H1 (cell line): Measurements from ENCODE around the gene SBF1. TPM values are rescaled to one million over a fixed set of nuclear protein-coding genes. Genes with fewer than 3 reads are reported as not detected.

Source experiments
- CREB1 ChIP-seq: IDR thresholded peaks from 2 replicates; pipeline ENCODE4 v1.6.1; 2012; ENCODE audit warnings: inconsistent platforms
- EZH2 ChIP-seq: fragments of 200-600 bp; sonication (generic); IDR thresholded peaks from 2 replicates; pipeline ENCODE4 v1.7.1; 2012; ENCODE audit warnings: low read depth, mild to moderate bottlenecking, moderate library complexity, low read length, inconsistent platforms; ENCODE audit not compliant: severe bottlenecking
- JUND ChIP-seq: IDR thresholded peaks from 2 replicates; pipeline ENCODE4 v1.6.1; 2011; ENCODE audit warnings: mild to moderate bottlenecking, improper control_type of control experiment, low read length
- MAFK ChIP-seq: IDR thresholded peaks from 2 replicates; pipeline ENCODE4 v1.6.1; 2012; ENCODE audit warnings: low read depth, mild to moderate bottlenecking, improper control_type of control experiment, low read length
- NANOG ChIP-seq: IDR thresholded peaks from 2 replicates; pipeline ENCODE4 v1.6.1; 2011; ENCODE audit warnings: low read length, low read depth, mild to moderate bottlenecking, inconsistent platforms; ENCODE audit not compliant: insufficient read depth, poor library complexity, severe bottlenecking
- polyA plus RNA-seq, 7 experiments: library from polyadenylated mRNA; depleted of rRNA in 3 of 7; stranded (reverse) in 5 of 7; unstranded in 2 of 7; fragments of >200 nt in 5 of 7; fragments of 200-250 nt in 2 of 7; gene quantifications; 1 replicate in 5 of 7; 2 replicates in 1 of 7; 4 replicates in 1 of 7; pipeline versions ENCODE4 v1.2.1 to v1.2.3, GENCODE V29; 2011 to 2013; ENCODE audit warnings: missing spikeins in 2 of 7, mixed read lengths in 2 of 7
- total RNA-seq: library from RNA; stranded (reverse); fragmentation: NEBNext Ultra II Directional; extraction: Animal tissue kit (Norgen Biotek cat#: 25700); gene quantifications from 2 replicates; pipeline ENCODE4 v1.2.1, GENCODE V29; 2021

The SBF1 gene
- total and polyA plus RNA-seq, 2 of the 8 experiments (the other 6 are each of a cell fraction or from before 2014, with no cell fraction given): 29.1 to 71.5 TPM

GRCh38 chr22:50467341-50467740, 7.5 kb downstream of the SBF1 start (continued):
- TF ChIP-seq CREB1 (no peak), JUND (no peak), MAFK (no peak), EZH2 (no peak), NANOG (no peak)
